ENCODE results near the gene INF2. TPM values are rescaled to one million over a fixed set of nuclear protein-coding genes. Genes with fewer than 3 reads are reported as not detected.
A peak's percentile ranks its signal among the peaks of the same experiment; 100 is the strongest.

INF2 gene
- total RNA-seq, 2 experiments from 2014 or later: 74.9 to 76.9 TPM

- H3K4me1 Mint-ChIP-seq (ENCODE audit: low read depth): peaks cover 15% of the 10 kb centered on the region
- peak overlapping the region; percentile 45 for H3K4me3 Mint-ChIP-seq
- ATAC-seq (ENCODE audit: poor library complexity): no peak
- no peak for TF ChIP-seq CTCF (IDR thresholded peaks at IDR 0.05)
- intact Hi-C loops (cut with DNase I, micrococcal nuclease): no loop called here
- H3K27me3 Mint-ChIP-seq: no peaks in the 10 kb centered on the region
- H3K4me3 ChIP-seq (ENCODE audit: low read length): no peak overlapping the region
- DNase-seq: peak in 2 of 14 experiments; percentile 46 to 58
- H3K27me3 ChIP-seq (ENCODE audit: control insufficient read depth in 1 of 2, insufficient read depth in 2 of 2, low read length in 2 of 2): no peaks in the 10 kb centered on the region
- H3K9me3 Mint-ChIP-seq: no peaks in the 10 kb centered on the region
- no peaks in the 10 kb centered on the region for H3K36me3 ChIP-seq (ENCODE audit: insufficient read depth, low read length)
- H3K9me3 ChIP-seq (ENCODE audit: control insufficient read depth in 1 of 2, insufficient read depth in 1 of 2, low read length in 2 of 2): no peaks in the 10 kb centered on the region
- H3K36me3 Mint-ChIP-seq (ENCODE audit: low read depth): no peaks in the 10 kb centered on the region
- no peak overlapping the region for H3K27ac Mint-ChIP-seq
- peaks cover 28% of the 10 kb centered on the region for H3K4me1 ChIP-seq (ENCODE audit: insufficient read depth, low read length)
- ChIA-PET POLR2A (no interaction called here), CTCF (interaction anchor here (0.9 kb wide), 1 partner anchor 14 kb away, joined by 4 read pairs; no protein-coding TSS in a partner anchor)
- no peak overlapping the region for H3K27ac ChIP-seq (ENCODE audit: low read depth in 1 of 2, low read length in 2 of 2)
These were observed 9.2 kb upstream of the INF2 start for GRCh38 chr14:104680056-104680805.

GRCh38 chr14:104680806-104681688, 8.4 kb upstream of the INF2 start:
- POLR2A ChIA-PET: no interaction called here
- Histone ChIP-seq H3K9me3 (ENCODE audit: control insufficient read depth in 1 of 2, insufficient read depth in 1 of 2, low read length in 2 of 2) (no peaks in the 10 kb centered on the region), H3K27ac (ENCODE audit: low read depth in 1 of 2, low read length in 2 of 2) (no peak overlapping the region), H3K36me3 (ENCODE audit: insufficient read depth, low read length) (no peaks in the 10 kb centered on the region), H3K4me3 (ENCODE audit: low read length) (no peak overlapping the region), H3K27me3 (ENCODE audit: control insufficient read depth in 1 of 2, insufficient read depth in 2 of 2, low read length in 2 of 2) (no peaks in the 10 kb centered on the region), H3K4me1 (ENCODE audit: insufficient read depth, low read length) (peaks cover 29% of the 10 kb centered on the region)
- Mint-ChIP-seq H3K9me3 (no peaks in the 10 kb centered on the region), H3K27ac (no peak overlapping the region), H3K36me3 (ENCODE audit: low read depth) (no peaks in the 10 kb centered on the region), H3K4me1 (ENCODE audit: low read depth) (peaks cover 20% of the 10 kb centered on the region), H3K4me3 (no peak overlapping the region), H3K27me3 (no peaks in the 10 kb centered on the region)
- CTCF ChIA-PET: no interaction called here
- DNase-seq (peak in 2 of 14 experiments; percentile 44 to 63), ATAC-seq (ENCODE audit: poor library complexity) (no peak)
- intact Hi-C loops (cut with DNase I, micrococcal nuclease): no loop called here
- no peak for TF ChIP-seq CTCF (IDR thresholded peaks at IDR 0.05)

- H3K27ac ChIP-seq (ENCODE audit: low read depth in 1 of 2, low read length in 2 of 2): no peak overlapping the region
- DNase-seq (no peak), ATAC-seq (ENCODE audit: poor library complexity) (no peak)
- H3K9me3 ChIP-seq (ENCODE audit: control insufficient read depth in 1 of 2, insufficient read depth in 1 of 2, low read length in 2 of 2): no peaks in the 10 kb centered on the region
- intact Hi-C loops (cut with DNase I, micrococcal nuclease): no loop called here
- H3K36me3 ChIP-seq (ENCODE audit: insufficient read depth, low read length): no peaks in the 10 kb centered on the region
- H3K27me3 Mint-ChIP-seq: no peaks in the 10 kb centered on the region
- no peak for TF ChIP-seq CTCF (IDR thresholded peaks at IDR 0.05)
- H3K27me3 ChIP-seq (ENCODE audit: control insufficient read depth in 1 of 2, insufficient read depth in 2 of 2, low read length in 2 of 2): no peaks in the 10 kb centered on the region
- no peaks in the 10 kb centered on the region for H3K9me3 Mint-ChIP-seq
- no peak overlapping the region for H3K27ac Mint-ChIP-seq
- H3K4me1 ChIP-seq (ENCODE audit: insufficient read depth, low read length): peaks cover 32% of the 10 kb centered on the region
- CTCF ChIA-PET: no interaction called here
- POLR2A ChIA-PET: no interaction called here
- H3K4me3 ChIP-seq (ENCODE audit: low read length): no peak overlapping the region
- H3K4me3 Mint-ChIP-seq: no peak overlapping the region
- peaks cover 27% of the 10 kb centered on the region for H3K4me1 Mint-ChIP-seq (ENCODE audit: low read depth)
- H3K36me3 Mint-ChIP-seq (ENCODE audit: low read depth): no peaks in the 10 kb centered on the region
These were observed 7.7 kb upstream of the INF2 start for GRCh38 chr14:104681689-104682074.
